Endothelial cell of umbilical vein (primary cell): ENCODE measurements around the gene SUV39H1. TPM values are rescaled to one million over a fixed set of nuclear protein-coding genes. Genes with fewer than 3 reads are reported as not detected.

ENCODE experiments used
- BruUV-seq: library from RNA; stranded (reverse); fragments of 400-500 nt; replicated peaks from 2 replicates; lab custom pipeline; 2021; lab: Mats Ljungman, UMichigan
- CTCF ChIA-PET: fragments of 300-600, 350-600 bp; sonication (Branson Sonifier 250); formaldehyde crosslinking; loops from one replicate; lab custom pipeline; 2021; ENCODE audit warnings: antibody characterized with exemption, inconsistent platforms; lab: Charles Lee
- POLR2A ChIA-PET: fragments of 300-600, 350-600 bp; sonication (Branson Sonifier 250); formaldehyde crosslinking; loops from one replicate; lab custom pipeline; 2021; ENCODE audit warnings: antibody characterized with exemption, inconsistent platforms; lab: Charles Lee
- DNase-seq: peaks from one replicate; pipeline ENCODE4 v3.0.0-alpha.2; 2011; ENCODE audit warnings: low read depth, low spot score
- FAIRE-seq: peaks from 2 replicates; lab custom pipeline; 2011; peaks lifted over from hg19 to GRCh38; lab: Jason Lieb, UNC
- H2AFZ ChIP-seq: 2 replicates; pipeline ENCODE4 v1.6.0; 2012; ENCODE audit warnings: low read depth, low read length, control low read depth, inconsistent platforms
- H3K27ac ChIP-seq: 2 replicates; pipeline ENCODE4 v1.5.1; 2011; ENCODE audit warnings: low read depth, mild to moderate bottlenecking, control low read depth, low read length, moderate library complexity; ENCODE audit not compliant: insufficient read depth
- H3K27me3 ChIP-seq, 2 experiments: 2 replicates each; pipeline versions ENCODE4 v1.6.0 to v1.6.1; 2011; ENCODE audit warnings: low read length in 2 of 2, mixed read lengths in 1 of 2; ENCODE audit not compliant: control insufficient read depth in 2 of 2, insufficient read depth in 2 of 2
- H3K36me3 ChIP-seq, 2 experiments: 2 replicates in 1 of 2; 3 replicates in 1 of 2; pipeline ENCODE4 v1.5.1; 2011; ENCODE audit warnings: low read length in 2 of 2, mild to moderate bottlenecking in 1 of 2, moderate library complexity in 1 of 2; ENCODE audit not compliant: control insufficient read depth in 2 of 2, insufficient read depth in 2 of 2; ENCODE audit errors: extremely low read depth in 1 of 2
- H3K4me1 ChIP-seq: 3 replicates; pipeline ENCODE4 v1.5.1; 2011; ENCODE audit warnings: mild to moderate bottlenecking, low read length; ENCODE audit not compliant: control insufficient read depth, insufficient read depth; ENCODE audit errors: extremely low read depth
- H3K4me2 ChIP-seq: 2 replicates; pipeline ENCODE4 v1.6.1; 2011; ENCODE audit warnings: low read length, control low read depth, mixed read lengths; ENCODE audit not compliant: insufficient read depth
- H3K4me3 ChIP-seq, 3 experiments: fragments of 200-600 bp in 1 of 3; sonication (generic), shearing (Covaris generic) in 1 of 3; replicated peaks in 1 of 3; 2 replicates each; pipeline ENCODE4 v1.5.1; 2011 to 2016; ENCODE audit warnings: control low read depth in 3 of 3, low read length in 3 of 3, mild to moderate bottlenecking in 2 of 3, inconsistent platforms in 1 of 3, low read depth in 1 of 3, moderate library complexity in 1 of 3; ENCODE audit not compliant: insufficient read depth in 1 of 3
- H3K79me2 ChIP-seq: 2 replicates; pipeline ENCODE4 v1.6.0; 2012; ENCODE audit warnings: low read length, inconsistent platforms; ENCODE audit not compliant: control insufficient read depth, insufficient read depth
- H3K9ac ChIP-seq: replicated peaks from 2 replicates; pipeline ENCODE3; 2011; ENCODE audit warnings: low read length, control low read depth; ENCODE audit not compliant: insufficient read depth; ENCODE audit errors: extremely low read depth
- H3K9me1 ChIP-seq: replicated peaks from 3 replicates; pipeline ENCODE4 v1.6.0; 2011; ENCODE audit warnings: mild to moderate bottlenecking, low read length; ENCODE audit not compliant: control insufficient read depth, insufficient read depth; ENCODE audit errors: extremely low read depth
- H3K9me3 ChIP-seq: replicated peaks from 2 replicates; pipeline ENCODE4 v1.5.1; 2012; ENCODE audit warnings: low read length, inconsistent platforms; ENCODE audit not compliant: control insufficient read depth, insufficient read depth
- H4K20me1 ChIP-seq: replicated peaks from 2 replicates; pipeline ENCODE3; 2011; ENCODE audit warnings: mild to moderate bottlenecking, low read length; ENCODE audit not compliant: control insufficient read depth, insufficient read depth; ENCODE audit errors: extremely low read depth
- EZH2 ChIP-seq: IDR thresholded peaks from 2 replicates; pipeline ENCODE4 v1.6.1; 2012; ENCODE audit warnings: borderline replicate concordance, low read depth, mild to moderate bottlenecking, moderate library complexity, low read length, inconsistent platforms; ENCODE audit not compliant: severe bottlenecking
- FOS ChIP-seq: IDR thresholded peaks from 2 replicates; pipeline ENCODE4 v1.6.1; 2011; ENCODE audit warnings: mild to moderate bottlenecking, low read length, moderate library complexity, borderline replicate concordance; ENCODE audit not compliant: insufficient read depth
- GATA2 ChIP-seq: IDR thresholded peaks from 2 replicates; pipeline ENCODE4 v1.7.0; 2011; ENCODE audit warnings: low read depth, mild to moderate bottlenecking, moderate library complexity, mixed read lengths, low read length; ENCODE audit not compliant: insufficient read length, insufficient read depth
- JUN ChIP-seq: IDR thresholded peaks from 2 replicates; pipeline ENCODE4 v1.6.1; 2011; ENCODE audit warnings: borderline replicate concordance, low read depth; ENCODE audit not compliant: insufficient read length, insufficient read depth
- MYC ChIP-seq: IDR thresholded peaks from one replicate; pipeline ENCODE4 v1.6.1; 2011; ENCODE audit warnings: mild to moderate bottlenecking, low read depth, low read length
- POLR2A ChIP-seq: IDR thresholded peaks from 2 replicates; pipeline ENCODE4 v1.6.1; 2012; ENCODE audit warnings: low read depth, mild to moderate bottlenecking, control low read depth, low read length
- POLR2AphosphoS5 ChIP-seq: IDR thresholded peaks from 2 replicates; pipeline ENCODE4 v1.6.1; 2012; ENCODE audit warnings: low read depth, mild to moderate bottlenecking, control low read depth, low read length, moderate library complexity; ENCODE audit not compliant: insufficient read depth
- dilution Hi-C: fragments of 300-500 bp; cut with MboI; formaldehyde crosslinking; loops from one replicate; pipeline ENCODE4 v1.15.0; 2019; ENCODE audit warnings: low sequenced_read_pairs; ENCODE audit not compliant: extremely low pct_ligation_motif_present
- intact Hi-C: fragments of 100-400 bp; cut with micrococcal nuclease; formaldehyde crosslinking; loops from one replicate; pipeline ENCODE4 v1.10.0; 2022
- polyA plus RNA-seq, 4 experiments: library from polyadenylated mRNA; depleted of rRNA in 3 of 4; stranded (reverse) in 3 of 4; unstranded in 1 of 4; fragments of >200 nt; gene quantifications; 2 replicates each; pipeline versions ENCODE4 v1.2.1 to v1.2.3, GENCODE V29; 2011 to 2012; ENCODE audit warnings: missing spikeins in 1 of 4
- total RNA-seq: library from RNA; stranded (reverse); gene quantifications from 2 replicates; pipeline ENCODE4 v1.2.3, GENCODE V29; 2021
- TF ChIP-seq, protein P1 (sequence below), 2 donors: IDR thresholded peaks; 1 replicate in 1 of 2; 2 replicates in 1 of 2; pipeline ENCODE4 v1.5.1; 2011; ENCODE audit warnings: low read length in 2 of 2, mild to moderate bottlenecking in 2 of 2, moderate library complexity in 2 of 2, control low read depth in 1 of 2, inconsistent platforms in 1 of 2, low read depth in 1 of 2; ENCODE audit not compliant: insufficient read depth in 1 of 2; ENCODE audit errors: extremely low read depth in 1 of 2
- TF ChIP-seq, protein P2 (sequence below): IDR thresholded peaks from 2 replicates; pipeline ENCODE4 v1.6.1; 2011; ENCODE audit not compliant: insufficient read depth, insufficient read length

SUV39H1 gene
- total and polyA plus RNA-seq, 2 donors (not counting 3 experiments of a cell fraction or from before 2014, with no cell fraction given): 18.2 to 19.0 TPM

DNA sequence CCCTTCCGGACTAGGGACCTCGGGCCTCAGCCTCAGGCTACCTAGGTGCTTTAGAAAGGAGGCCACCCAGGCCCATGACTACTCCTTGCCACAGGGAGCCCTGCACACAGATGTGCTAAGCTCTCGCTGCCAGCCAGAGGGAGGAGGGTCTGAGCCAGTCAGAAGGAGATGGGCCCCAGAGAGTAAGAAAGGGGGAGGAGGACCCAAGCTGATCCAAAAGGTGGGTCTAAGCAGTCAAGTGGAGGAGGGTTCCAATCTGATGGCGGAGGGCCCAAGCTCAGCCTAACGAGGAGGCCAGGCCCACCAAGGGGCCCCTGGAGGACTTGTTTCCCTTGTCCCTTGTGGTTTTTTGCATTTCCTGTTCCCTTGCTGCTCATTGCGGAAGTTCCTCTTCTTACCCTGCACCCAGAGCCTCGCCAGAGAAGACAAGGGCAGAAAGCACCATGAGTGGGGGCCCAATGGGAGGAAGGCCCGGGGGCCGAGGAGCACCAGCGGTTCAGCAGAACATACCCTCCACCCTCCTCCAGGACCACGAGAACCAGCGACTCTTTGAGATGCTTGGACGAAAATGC is 13.0 kb upstream of the SUV39H1 start, which contains the start of gene WAS:
TSS of gene WAS (plus strand) at position 389 of the 572 bp plus-strand sequence. CDS start at position 444, 55 bp downstream.
- no peak within 1 kb of the TSS for H2AFZ ChIP-seq
- no TSS peak for BruUV-seq
- H4K20me1 ChIP-seq: no peaks in the 10 kb centered on the region
- H3K79me2 ChIP-seq: no peaks in the 10 kb centered on the region
- FAIRE-seq: no peak
- H3K27me3 ChIP-seq: peaks cover 2% of the 10 kb centered on the region in 2 experiments
- dilution Hi-C loops: no loop called here
- H3K4me3 ChIP-seq: no peak within 1 kb of the TSS
- intact Hi-C loops: no loop called here
- no peak within 1 kb of the TSS for H3K27ac ChIP-seq
- TF ChIP-seq, protein P1, sequence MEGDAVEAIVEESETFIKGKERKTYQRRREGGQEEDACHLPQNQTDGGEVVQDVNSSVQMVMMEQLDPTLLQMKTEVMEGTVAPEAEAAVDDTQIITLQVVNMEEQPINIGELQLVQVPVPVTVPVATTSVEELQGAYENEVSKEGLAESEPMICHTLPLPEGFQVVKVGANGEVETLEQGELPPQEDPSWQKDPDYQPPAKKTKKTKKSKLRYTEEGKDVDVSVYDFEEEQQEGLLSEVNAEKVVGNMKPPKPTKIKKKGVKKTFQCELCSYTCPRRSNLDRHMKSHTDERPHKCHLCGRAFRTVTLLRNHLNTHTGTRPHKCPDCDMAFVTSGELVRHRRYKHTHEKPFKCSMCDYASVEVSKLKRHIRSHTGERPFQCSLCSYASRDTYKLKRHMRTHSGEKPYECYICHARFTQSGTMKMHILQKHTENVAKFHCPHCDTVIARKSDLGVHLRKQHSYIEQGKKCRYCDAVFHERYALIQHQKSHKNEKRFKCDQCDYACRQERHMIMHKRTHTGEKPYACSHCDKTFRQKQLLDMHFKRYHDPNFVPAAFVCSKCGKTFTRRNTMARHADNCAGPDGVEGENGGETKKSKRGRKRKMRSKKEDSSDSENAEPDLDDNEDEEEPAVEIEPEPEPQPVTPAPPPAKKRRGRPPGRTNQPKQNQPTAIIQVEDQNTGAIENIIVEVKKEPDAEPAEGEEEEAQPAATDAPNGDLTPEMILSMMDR (IDR thresholded peaks at IDR 0.05; ENCODE audit: extremely low read depth in 1 of 2, insufficient read depth in 1 of 2, low read depth in 1 of 2, low read length in 2 of 2): no peak
- TF ChIP-seq, protein P2, sequence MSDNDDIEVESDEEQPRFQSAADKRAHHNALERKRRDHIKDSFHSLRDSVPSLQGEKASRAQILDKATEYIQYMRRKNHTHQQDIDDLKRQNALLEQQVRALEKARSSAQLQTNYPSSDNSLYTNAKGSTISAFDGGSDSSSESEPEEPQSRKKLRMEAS: no peak
- DNase-seq: no peak
- no peaks in the 10 kb centered on the region for H3K36me3 ChIP-seq
- H3K9me1 ChIP-seq: no peaks in the 10 kb centered on the region
- H3K9ac ChIP-seq: no peak within 1 kb of the TSS
- ChIA-PET CTCF (no interaction called here), POLR2A (no interaction called here)
- no peak within 1 kb of the TSS for H3K4me2 ChIP-seq
- H3K4me1 ChIP-seq: no peaks in the 10 kb centered on the region
- no peaks in the 10 kb centered on the region for H3K9me3 ChIP-seq

DNA sequence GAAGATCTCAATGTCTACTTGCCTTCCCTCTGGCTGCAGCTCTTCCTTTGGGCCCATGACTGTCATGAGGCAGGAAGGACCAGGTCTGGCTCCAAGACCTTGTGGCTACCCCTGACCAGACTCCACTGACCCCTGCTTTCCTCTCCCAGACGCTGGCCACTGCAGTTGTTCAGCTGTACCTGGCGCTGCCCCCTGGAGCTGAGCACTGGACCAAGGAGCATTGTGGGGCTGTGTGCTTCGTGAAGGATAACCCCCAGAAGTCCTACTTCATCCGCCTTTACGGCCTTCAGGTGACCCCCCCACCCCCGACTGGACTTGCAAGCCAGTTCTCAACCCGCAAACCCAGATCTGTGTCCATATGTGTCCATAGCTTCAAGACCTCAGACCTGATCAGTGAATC is 12.4 kb upstream of the SUV39H1 start:
- Histone ChIP-seq H3K27ac (no peak overlapping the region), H3K9ac (no peak overlapping the region), H3K9me3 (no peaks in the 10 kb centered on the region), H4K20me1 (no peaks in the 10 kb centered on the region), H3K9me1 (no peaks in the 10 kb centered on the region), H3K79me2 (no peaks in the 10 kb centered on the region), H2AFZ (no peak overlapping the region), H3K4me3 (no peak overlapping the region), H3K27me3 (peaks cover 2% of the 10 kb centered on the region in 2 experiments), H3K4me1 (no peaks in the 10 kb centered on the region), H3K4me2 (no peak overlapping the region), H3K36me3 (no peaks in the 10 kb centered on the region)
- ChIA-PET CTCF (no interaction called here), POLR2A (no interaction called here)
- FAIRE-seq (peak; percentile 26), DNase-seq (no peak)
- BruUV-seq: no TSS peak
- intact Hi-C loops (no loop called here), dilution Hi-C loops (no loop called here)
- TF ChIP-seq, protein P1 (IDR thresholded peaks at IDR 0.05; ENCODE audit: extremely low read depth in 1 of 2, insufficient read depth in 1 of 2, low read depth in 1 of 2, low read length in 2 of 2): no peak
- TF ChIP-seq MYC (no peak), POLR2AphosphoS5 (no peak), JUN (no peak), FOS (no peak), GATA2 (no peak), EZH2 (no peak), POLR2A (no peak)
- TF ChIP-seq, protein P2: no peak
